Measurements from ENCODE around the gene METTL24. TPM values are rescaled to one million over a fixed set of nuclear protein-coding genes. Genes with fewer than 3 reads are reported as not detected.

The METTL24 gene
- total RNA-seq, 1 donor from 2014 or later: not detected

DNA sequence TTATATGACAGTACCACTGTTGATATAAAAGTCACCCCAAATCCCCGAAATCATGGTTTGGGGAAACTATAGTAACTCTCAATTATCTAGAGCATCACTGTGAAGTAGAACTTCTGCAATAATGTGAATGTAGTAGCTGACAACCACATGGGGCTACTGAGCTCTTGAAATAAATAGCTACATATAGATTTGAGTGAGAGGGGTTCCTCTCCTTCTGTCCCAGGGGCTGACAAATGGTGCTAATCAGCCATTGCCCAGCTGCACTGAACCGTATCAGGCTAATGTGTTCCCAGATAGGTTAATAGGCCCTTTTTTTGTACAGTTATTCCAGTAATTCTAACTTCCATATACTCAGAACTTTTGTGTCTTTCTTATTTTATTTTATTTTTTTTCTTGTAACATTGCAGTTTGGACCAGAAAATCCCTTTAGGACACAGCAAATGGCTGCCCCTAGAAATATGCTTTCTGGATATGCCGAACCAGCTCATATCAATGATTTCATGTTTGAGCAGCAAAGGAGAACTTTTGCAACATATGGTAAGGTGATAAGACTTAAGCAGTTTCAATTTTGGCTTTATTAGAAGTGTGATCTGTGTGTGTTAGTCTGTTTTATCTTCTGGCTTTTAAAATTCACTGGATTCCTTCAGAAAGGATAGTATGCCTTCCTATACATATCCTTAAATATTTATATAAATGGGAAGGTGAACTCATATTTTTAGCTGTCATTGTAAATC lies 156.8 kb downstream of the METTL24 start:
- no peak for DNase-seq (ENCODE audit: low read depth in 2 of 2)

GRCh38 chr6:110198561-110198960 lies 159.6 kb downstream of the METTL24 start:
- DNase-seq (ENCODE audit: low read depth in 2 of 2): no peak

GRCh38 chr6:110196874-110197273 lies 161.3 kb downstream of the METTL24 start:
- DNase-seq (ENCODE audit: low read depth in 2 of 2): no peak

GRCh38 chr6:110195639-110196038 lies 162.5 kb downstream of the METTL24 start:
- DNase-seq (ENCODE audit: low read depth in 2 of 2): no peak

Other genes starting within 250 kb of the METTL24 start
- gene WASF1, start 178.7 kb downstream of the METTL24 start, total RNA-seq: 6.8 and 8.7 TPM in 2 replicates
- 10.9 and 13.1 TPM in 2 replicates for gene CDC40, start 177.9 kb downstream of the METTL24 start, total RNA-seq
- 1.7 and 2.6 TPM in 2 replicates for gene DDO, start 57.2 kb upstream of the METTL24 start, total RNA-seq
- gene SLC22A16, start 118.3 kb upstream of the METTL24 start, total RNA-seq: not detected in 2 replicates

Data from lung microvascular endothelial cell (primary cell).